GM12872 (cell line): ENCODE measurements around the gene ERBB4.

Source experiments
- TF ChIP-seq, protein P1 (sequence below): IDR thresholded peaks from 3 replicates; pipeline ENCODE4 v1.5.1; 2011; ENCODE audit warnings: low read depth, mild to moderate bottlenecking, low read length, moderate library complexity; ENCODE audit not compliant: insufficient read depth

Gene ERBB4

DNA sequence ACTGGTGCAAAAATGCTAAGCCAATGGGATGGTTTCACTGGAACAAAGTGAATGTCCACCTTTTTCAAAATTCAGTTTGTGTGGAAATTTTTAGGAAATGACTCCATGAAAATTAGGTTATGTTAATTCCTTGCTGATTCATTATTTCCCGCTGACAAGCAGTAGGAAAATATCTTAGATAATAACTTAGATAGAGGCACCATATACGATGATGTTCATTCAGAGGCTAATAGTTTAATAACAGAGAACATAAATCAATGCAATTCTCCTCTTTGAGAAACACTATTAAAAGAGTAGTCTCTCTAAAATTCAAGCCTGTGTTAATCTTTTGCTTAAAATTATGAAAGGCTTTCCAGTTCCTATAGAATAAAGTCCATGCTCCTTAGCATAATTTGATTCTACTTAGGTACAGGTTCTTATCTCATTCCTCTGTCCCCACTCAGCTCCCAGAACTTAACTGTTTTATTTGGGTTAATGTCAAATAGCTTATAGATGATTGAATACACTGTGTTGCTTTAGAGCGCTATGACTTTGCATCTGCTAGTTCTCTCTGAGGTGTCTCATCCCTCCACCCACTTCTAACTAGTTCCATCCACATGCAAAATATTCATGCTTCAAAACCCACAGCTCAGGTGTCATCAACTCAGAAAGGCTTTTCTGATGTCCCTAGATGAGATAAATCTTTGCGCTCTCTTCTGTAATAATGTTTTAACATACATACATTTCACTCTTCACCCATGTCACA, 503.6 kb downstream of the ERBB4 start:
- TF ChIP-seq, protein P1, sequence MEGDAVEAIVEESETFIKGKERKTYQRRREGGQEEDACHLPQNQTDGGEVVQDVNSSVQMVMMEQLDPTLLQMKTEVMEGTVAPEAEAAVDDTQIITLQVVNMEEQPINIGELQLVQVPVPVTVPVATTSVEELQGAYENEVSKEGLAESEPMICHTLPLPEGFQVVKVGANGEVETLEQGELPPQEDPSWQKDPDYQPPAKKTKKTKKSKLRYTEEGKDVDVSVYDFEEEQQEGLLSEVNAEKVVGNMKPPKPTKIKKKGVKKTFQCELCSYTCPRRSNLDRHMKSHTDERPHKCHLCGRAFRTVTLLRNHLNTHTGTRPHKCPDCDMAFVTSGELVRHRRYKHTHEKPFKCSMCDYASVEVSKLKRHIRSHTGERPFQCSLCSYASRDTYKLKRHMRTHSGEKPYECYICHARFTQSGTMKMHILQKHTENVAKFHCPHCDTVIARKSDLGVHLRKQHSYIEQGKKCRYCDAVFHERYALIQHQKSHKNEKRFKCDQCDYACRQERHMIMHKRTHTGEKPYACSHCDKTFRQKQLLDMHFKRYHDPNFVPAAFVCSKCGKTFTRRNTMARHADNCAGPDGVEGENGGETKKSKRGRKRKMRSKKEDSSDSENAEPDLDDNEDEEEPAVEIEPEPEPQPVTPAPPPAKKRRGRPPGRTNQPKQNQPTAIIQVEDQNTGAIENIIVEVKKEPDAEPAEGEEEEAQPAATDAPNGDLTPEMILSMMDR: no peak

DNA sequence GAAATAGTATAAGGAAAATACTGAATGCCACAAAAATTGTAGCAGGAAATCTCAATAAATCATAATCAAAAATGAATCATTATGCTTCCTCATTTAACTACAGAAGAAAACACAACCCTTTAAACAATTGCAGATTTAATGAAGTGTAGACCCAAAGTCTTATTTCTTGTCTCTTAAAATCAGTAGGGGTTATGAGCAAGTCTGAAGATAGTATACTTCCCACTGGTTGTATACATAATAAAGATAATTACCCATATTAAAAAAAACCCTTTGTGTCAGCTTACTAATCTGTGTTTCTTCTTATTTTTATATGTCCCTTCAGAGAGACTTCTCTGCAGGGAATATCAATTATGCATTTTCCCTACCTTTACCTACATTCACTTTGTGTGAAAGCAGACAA, 504.7 kb downstream of the ERBB4 start:
- TF ChIP-seq, protein P1: no peak

DNA sequence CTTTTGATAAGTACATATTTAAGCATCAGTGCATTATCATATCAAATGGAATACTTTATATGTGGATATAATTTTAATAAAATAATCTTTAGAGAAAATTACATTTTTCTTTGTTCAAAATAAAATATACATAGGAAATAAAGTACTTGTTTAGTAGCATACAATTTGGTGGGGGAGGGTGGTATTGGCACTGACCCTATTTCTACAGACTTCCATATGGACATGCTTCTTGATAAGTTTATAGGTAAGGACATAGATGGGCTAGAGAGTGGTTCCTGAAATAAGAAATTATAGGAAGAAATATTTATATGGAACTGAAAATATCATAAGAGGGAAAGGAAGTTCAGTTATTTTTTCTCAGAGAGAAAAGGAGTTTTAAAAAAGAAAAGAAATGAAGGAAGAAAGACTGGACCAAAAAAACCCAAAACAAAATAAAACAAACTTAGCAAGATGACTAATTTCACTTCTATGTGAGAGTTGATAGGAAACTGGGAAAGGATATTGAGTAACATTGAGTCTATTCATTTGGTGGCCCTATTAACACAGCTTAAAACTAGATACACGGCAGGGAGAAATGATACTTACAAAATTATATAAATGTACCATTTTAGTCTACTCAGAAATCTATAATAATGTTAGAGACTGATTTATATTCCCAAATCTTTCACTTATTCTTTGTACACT, 505.9 kb downstream of the ERBB4 start:
- TF ChIP-seq, protein P1: no peak

DNA sequence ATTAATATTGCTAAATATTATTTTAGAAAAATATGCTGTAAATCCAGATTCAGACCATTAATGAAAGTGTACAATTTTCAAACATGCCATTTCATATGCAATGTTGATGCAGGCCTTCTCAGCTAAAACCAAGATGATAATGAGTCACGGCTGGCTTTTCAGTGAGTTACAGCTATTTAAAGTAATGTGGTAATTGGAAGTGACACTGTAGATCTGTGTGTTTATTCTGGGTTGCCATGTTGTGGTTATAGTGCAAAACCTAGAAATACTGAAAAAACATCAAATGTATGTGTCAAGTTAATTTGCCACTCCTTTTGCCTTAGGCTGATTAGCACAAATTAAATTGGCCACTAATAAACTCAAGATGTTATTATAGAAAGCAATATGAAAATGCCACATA, 506.6 kb downstream of the ERBB4 start:
- TF ChIP-seq, protein P1: no peak

DNA sequence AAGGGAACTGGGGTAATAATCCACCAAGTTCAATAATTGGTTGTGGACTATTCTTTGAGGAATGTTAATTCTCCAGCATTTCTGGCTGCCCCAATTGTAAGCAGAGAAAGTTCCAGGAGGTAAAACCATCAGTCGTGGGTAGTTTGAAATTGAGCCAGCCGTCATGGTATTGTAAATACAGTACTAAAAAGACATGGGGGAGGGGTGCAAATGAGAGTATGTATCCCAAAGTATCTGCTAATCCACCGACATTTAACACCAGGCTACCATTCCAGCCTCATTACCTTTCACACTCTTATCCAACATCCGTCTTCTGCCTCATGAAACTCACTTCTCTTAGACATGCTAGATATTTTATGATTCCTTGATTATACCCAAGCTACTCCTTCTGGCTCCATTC, 507.9 kb downstream of the ERBB4 start:
- TF ChIP-seq, protein P1: no peak

DNA sequence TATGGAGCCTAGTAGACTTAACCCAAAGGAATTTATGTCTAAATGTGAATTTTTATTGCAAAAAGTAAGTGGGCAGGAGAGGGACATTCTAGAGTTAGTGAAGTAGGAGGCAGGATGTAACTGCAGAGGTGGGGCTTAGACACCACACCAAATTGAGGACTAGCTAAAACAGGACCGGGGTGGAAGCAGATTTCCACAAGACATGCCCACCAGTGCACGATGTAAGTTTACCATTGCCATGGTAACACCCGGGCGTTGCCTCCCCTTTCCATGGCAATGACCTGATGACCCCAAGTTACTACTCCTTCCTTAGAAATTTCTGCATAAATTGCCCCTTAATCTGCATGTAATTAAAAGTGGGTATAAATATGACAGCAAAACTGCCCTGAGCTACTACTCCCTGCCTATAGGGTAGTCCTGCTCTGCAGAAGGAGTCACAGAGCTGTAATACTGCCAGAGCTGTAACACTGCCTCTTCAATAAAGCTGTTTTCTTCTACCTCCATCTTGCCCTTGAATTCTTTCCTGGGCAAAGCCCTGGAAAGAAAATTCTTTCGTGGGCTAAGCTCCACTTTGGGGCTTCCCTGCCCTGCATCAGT, 509.7 kb downstream of the ERBB4 start:
- TF ChIP-seq, protein P1: no peak

DNA sequence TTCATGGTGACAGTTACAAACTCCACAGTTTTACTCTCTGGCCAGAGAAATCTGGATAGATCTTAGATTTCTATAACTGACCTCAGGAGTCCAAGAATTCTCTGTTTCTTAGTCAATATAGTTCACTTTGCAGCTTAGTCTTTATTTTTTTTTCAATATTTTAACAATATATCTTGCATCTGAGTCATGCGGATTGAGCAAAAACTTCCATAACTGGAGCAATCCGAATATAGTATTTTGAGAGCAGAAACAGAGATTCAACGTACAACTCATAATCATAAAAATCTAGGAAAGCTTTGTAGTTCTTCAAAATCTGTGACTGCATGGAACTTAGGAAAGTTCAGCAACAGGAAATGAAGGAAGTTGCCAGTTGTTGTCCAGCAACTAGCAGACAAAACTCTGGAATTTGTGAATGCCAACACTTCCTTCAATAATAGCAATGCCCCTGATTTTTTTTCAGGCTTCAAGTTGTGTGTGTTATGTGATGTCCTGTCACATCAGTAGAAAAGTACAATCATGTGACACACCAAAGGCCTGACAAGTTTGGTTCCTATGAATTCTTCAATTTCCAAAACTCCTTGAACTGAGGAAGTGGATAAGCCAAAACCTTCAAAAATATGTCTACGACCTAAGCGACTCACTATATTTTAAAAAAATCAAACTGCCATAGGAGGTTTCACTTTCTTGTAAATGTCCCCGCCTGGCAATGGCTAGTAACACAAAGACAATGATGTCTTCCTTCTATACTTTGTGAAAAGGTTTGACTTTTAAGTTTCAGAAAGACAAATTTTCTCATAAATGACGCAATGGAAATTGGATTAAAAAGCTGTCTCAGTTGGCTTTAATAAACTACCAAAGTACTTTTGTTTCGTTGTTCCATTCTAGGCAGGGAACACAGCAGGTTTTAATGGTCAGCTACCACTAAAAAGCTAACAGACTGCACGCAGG, 510.6 kb downstream of the ERBB4 start:
- TF ChIP-seq, protein P1: no peak
